ENCODE measurements around the gene CARD16. TPM values are rescaled to one million over a fixed set of nuclear protein-coding genes. Genes with fewer than 3 reads are reported as not detected.

The CARD16 gene
- total RNA-seq, 4 donors from 2014 or later, result 2.5 to 9.4 (median 3.4) TPM; not detected in 1

DNA sequence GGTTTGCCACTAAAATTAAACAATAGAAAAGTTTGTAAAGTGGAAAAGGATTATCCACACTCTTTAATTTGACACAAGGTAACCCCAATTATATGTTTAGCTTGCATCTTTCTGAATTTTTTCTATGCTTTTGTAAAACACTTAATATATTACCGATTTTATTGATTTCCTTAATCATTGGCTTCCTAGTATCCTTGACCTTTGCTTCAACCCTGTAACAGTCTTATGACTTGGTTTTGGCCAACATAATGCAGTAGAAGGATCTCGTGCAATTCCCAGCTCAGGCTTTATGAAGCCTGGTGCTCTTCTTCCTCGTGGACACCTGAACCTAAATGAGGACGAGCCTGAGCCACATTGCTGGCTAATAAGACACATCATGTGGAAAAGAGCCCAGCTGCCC, 53.1 kb downstream of the CARD16 start:
- Histone ChIP-seq H3K27me3 (no peaks in the 10 kb centered on the region), H3K9me3 (peaks cover 0 to 9% (median 0%) of the 10 kb centered on the region in 4 donors), H3K36me3 (no peaks in the 10 kb centered on the region), H3K4me3 (no peak overlapping the region), H3K27ac (replicated peaks in 1 of 4) (no peak overlapping the region), H3K4me1 (no peaks in the 10 kb centered on the region)
- TF ChIP-seq, protein P1, sequence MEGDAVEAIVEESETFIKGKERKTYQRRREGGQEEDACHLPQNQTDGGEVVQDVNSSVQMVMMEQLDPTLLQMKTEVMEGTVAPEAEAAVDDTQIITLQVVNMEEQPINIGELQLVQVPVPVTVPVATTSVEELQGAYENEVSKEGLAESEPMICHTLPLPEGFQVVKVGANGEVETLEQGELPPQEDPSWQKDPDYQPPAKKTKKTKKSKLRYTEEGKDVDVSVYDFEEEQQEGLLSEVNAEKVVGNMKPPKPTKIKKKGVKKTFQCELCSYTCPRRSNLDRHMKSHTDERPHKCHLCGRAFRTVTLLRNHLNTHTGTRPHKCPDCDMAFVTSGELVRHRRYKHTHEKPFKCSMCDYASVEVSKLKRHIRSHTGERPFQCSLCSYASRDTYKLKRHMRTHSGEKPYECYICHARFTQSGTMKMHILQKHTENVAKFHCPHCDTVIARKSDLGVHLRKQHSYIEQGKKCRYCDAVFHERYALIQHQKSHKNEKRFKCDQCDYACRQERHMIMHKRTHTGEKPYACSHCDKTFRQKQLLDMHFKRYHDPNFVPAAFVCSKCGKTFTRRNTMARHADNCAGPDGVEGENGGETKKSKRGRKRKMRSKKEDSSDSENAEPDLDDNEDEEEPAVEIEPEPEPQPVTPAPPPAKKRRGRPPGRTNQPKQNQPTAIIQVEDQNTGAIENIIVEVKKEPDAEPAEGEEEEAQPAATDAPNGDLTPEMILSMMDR (IDR thresholded peaks at IDR 0.05), result no peak
- TF ChIP-seq POLR2AphosphoS5 (IDR thresholded peaks at IDR 0.05) (no peak), POLR2A (IDR thresholded peaks at IDR 0.05; ENCODE audit: low read depth) (no peak), EP300 (IDR thresholded peaks at IDR 0.05) (no peak)
- 94% methylated on average over 4 of the region's 4 CpGs for WGBS
- no peak for DNase-seq (ENCODE audit: extremely low spot score)
- intact Hi-C loops (cut with DNase I), result no loop called here

Other genes with a start within 250 kb of the CARD16 start
- gene CASP12, start 146.9 kb downstream of the CARD16 start, total RNA-seq, result 1 to 10 TPM in 3 of 4 donors, under 1 TPM in 1; 0.69 to 2.6 (median 1.4) TPM
- gene CASP4, start 76.8 kb downstream of the CARD16 start, total RNA-seq, result 100 to 1,000 TPM in 1 of 4 donors, 10 to 100 TPM in 3; 21.3 to 107 (median 23.2) TPM
- gene CASP5, start 22.2 kb downstream of the CARD16 start, total RNA-seq, result under 1 TPM in 2 of 4 donors, not detected in 2; 0.50 to 0.57 TPM
- gene CASP1, start 10.2 kb downstream of the CARD16 start, total RNA-seq, result 10 to 100 TPM in 2 of 4 donors, 1 to 10 TPM in 2; 3.7 to 11.1 (median 8.0) TPM
- gene CARD18, start 94.4 kb upstream of the CARD16 start, total RNA-seq, result not detected

Data from esophagus muscularis mucosa (tissue), 4 donors.